H1 (cell line): ENCODE data around the gene DENND1A. TPM values are rescaled to one million over a fixed set of nuclear protein-coding genes. Genes with fewer than 3 reads are reported as not detected.

ENCODE experiments used
- CTCF ChIA-PET: fragments of 300-600 bp; sonication (Branson Sonifier 250); formaldehyde crosslinking; loops from one replicate; lab custom pipeline; 2021; ENCODE audit not compliant: partially characterized antibody; lab: Charles Lee
- POLR2A ChIA-PET: fragments of 300-600 bp; sonication (Branson Sonifier 250); formaldehyde crosslinking; loops from one replicate; lab custom pipeline; 2021; ENCODE audit warnings: inconsistent platforms; ENCODE audit not compliant: partially characterized antibody; lab: Charles Lee
- DNase-seq, 2 experiments: peaks; one replicate each; pipeline versions ENCODE4 v3.0.0 to v3.0.0-alpha.2; 2010 to 2022; ENCODE audit warnings: low spot score in 2 of 2, low read depth in 1 of 2, mixed read lengths in 1 of 2
- FAIRE-seq: peaks from 2 replicates; lab custom pipeline; 2011; peaks lifted over from hg19 to GRCh38; lab: Jason Lieb, UNC
- H2AFZ ChIP-seq: 2 replicates; pipeline ENCODE4 v1.8.1; 2012; ENCODE audit warnings: low read length, inconsistent platforms
- H2AK5ac ChIP-seq: 2 replicates; pipeline ENCODE4 v1.6.1; 2013; ENCODE audit warnings: low read depth, low read length
- H2BK120ac ChIP-seq: replicated peaks from 2 replicates; pipeline ENCODE3; 2013; ENCODE audit warnings: low read depth, low read length, inconsistent platforms
- H2BK12ac ChIP-seq: 2 replicates; pipeline ENCODE4 v1.6.1; 2013; ENCODE audit warnings: low read depth, low read length
- H2BK15ac ChIP-seq: 2 replicates; pipeline ENCODE4 v1.6.1; 2013; ENCODE audit warnings: low read length
- H2BK20ac ChIP-seq: 2 replicates; pipeline ENCODE4 v1.6.1; 2013; ENCODE audit warnings: low read length
- H2BK5ac ChIP-seq: 2 replicates; pipeline ENCODE4 v1.6.1; 2013; ENCODE audit warnings: low read depth, low read length
- H3K14ac ChIP-seq: 2 replicates; pipeline ENCODE4 v1.6.1; 2013; ENCODE audit warnings: inconsistent platforms; ENCODE audit not compliant: insufficient read length
- H3K18ac ChIP-seq: 2 replicates; pipeline ENCODE4 v1.6.1; 2013; ENCODE audit warnings: low read length; ENCODE audit errors: extremely low read depth
- H3K23ac ChIP-seq: 2 replicates; pipeline ENCODE4 v1.6.1; 2013; ENCODE audit warnings: inconsistent platforms; ENCODE audit not compliant: insufficient read length
- H3K23me2 ChIP-seq: 2 replicates; pipeline ENCODE4 v1.6.1; 2013; ENCODE audit warnings: low read depth, low read length
- H3K27ac ChIP-seq: 2 replicates; pipeline ENCODE4 v1.6.1; 2011; ENCODE audit warnings: low read depth, low read length, inconsistent platforms
- H3K27me3 ChIP-seq, 4 experiments: replicated peaks in 1 of 4; 1 replicate in 1 of 4; 2 replicates in 3 of 4; pipeline versions ENCODE4 v1.6.1 to v1.8.1; 2011 to 2013; ENCODE audit warnings: low read length in 3 of 4, mild to moderate bottlenecking in 3 of 4, inconsistent platforms in 2 of 4, mixed read lengths in 2 of 4, moderate library complexity in 1 of 4; ENCODE audit not compliant: control insufficient read depth in 3 of 4, insufficient read depth in 3 of 4; ENCODE audit errors: extremely low read depth in 1 of 4
- H3K36me3 ChIP-seq, 4 experiments: 2 replicates each; pipeline versions ENCODE4 v1.6.1 to v1.8.1; 2011 to 2013; ENCODE audit warnings: mild to moderate bottlenecking in 4 of 4, low read length in 3 of 4, moderate library complexity in 2 of 4, control low read depth in 1 of 4, inconsistent platforms in 1 of 4; ENCODE audit not compliant: insufficient read depth in 4 of 4, control insufficient read depth in 2 of 4
- H3K4ac ChIP-seq: replicated peaks from 2 replicates; pipeline ENCODE3; 2013; ENCODE audit warnings: low read length, low read depth, mixed read lengths, inconsistent platforms; ENCODE audit not compliant: insufficient read length
- H3K4me1 ChIP-seq, 4 experiments: replicated peaks in 1 of 4; 1 replicate in 1 of 4; 2 replicates in 3 of 4; pipeline versions ENCODE4 v1.6.1 to v1.8.1; 2011 to 2013; ENCODE audit warnings: low read length in 3 of 4, inconsistent platforms in 2 of 4, mixed read lengths in 1 of 4; ENCODE audit not compliant: insufficient read depth in 4 of 4, control insufficient read depth in 3 of 4
- H3K4me2 ChIP-seq, 2 experiments: 2 replicates each; pipeline versions ENCODE4 v1.6.1 to v1.8.1; 2011 to 2013; ENCODE audit warnings: low read depth in 2 of 2, low read length in 2 of 2, control low read depth in 1 of 2, inconsistent platforms in 1 of 2, mild to moderate bottlenecking in 1 of 2; ENCODE audit not compliant: insufficient read depth in 1 of 2
- H3K4me3 ChIP-seq, 4 experiments: fragments of 200-600, 300-600 bp in 1 of 4; sonication (generic), shearing (Covaris generic), sonication (Bioruptor Twin) in 1 of 4; 2 replicates each; pipeline versions ENCODE4 v1.5.1 to v1.8.1; 2011 to 2016; ENCODE audit warnings: low read length in 4 of 4, low read depth in 3 of 4, control low read depth in 2 of 4, inconsistent platforms in 2 of 4, mild to moderate bottlenecking in 2 of 4, mixed read lengths in 1 of 4, moderate library complexity in 1 of 4; ENCODE audit not compliant: insufficient read depth in 2 of 4; ENCODE audit errors: extremely low read depth in 1 of 4
- H3K56ac ChIP-seq: replicated peaks from 2 replicates; pipeline ENCODE3; 2013; ENCODE audit warnings: low read depth, mild to moderate bottlenecking, mixed read lengths, low read length, inconsistent platforms; ENCODE audit not compliant: insufficient read length
- H3K79me1 ChIP-seq: 2 replicates; pipeline ENCODE4 v1.6.1; 2013; ENCODE audit warnings: low read depth, low read length, control low read depth
- H3K79me2 ChIP-seq, 2 experiments: 2 replicates each; pipeline versions ENCODE4 v1.6.1 to v1.8.1; 2012 to 2013; ENCODE audit warnings: low read length in 2 of 2, mild to moderate bottlenecking in 2 of 2, inconsistent platforms in 1 of 2; ENCODE audit not compliant: insufficient read depth in 2 of 2, control insufficient read depth in 1 of 2
- H3K9ac ChIP-seq, 4 experiments: replicated peaks in 1 of 4; 1 replicate in 1 of 4; 2 replicates in 3 of 4; pipeline versions ENCODE4 v1.6.1 to v1.8.1; 2011 to 2013; ENCODE audit warnings: low read depth in 3 of 4, low read length in 3 of 4, control low read depth in 2 of 4, mild to moderate bottlenecking in 2 of 4, moderate library complexity in 2 of 4, inconsistent platforms in 1 of 4; ENCODE audit errors: extremely low read depth in 1 of 4
- H3K9me3 ChIP-seq, 2 experiments: 2 replicates each; pipeline versions ENCODE4 v1.6.1 to v1.8.1; 2012 to 2013; ENCODE audit warnings: mild to moderate bottlenecking in 2 of 2, moderate library complexity in 2 of 2, control low read depth in 1 of 2, inconsistent platforms in 1 of 2, low read depth in 1 of 2, low read length in 1 of 2, mixed read lengths in 1 of 2; ENCODE audit not compliant: insufficient read depth in 2 of 2
- H4K20me1 ChIP-seq, 2 experiments: replicated peaks in 1 of 2; 2 replicates each; pipeline versions ENCODE3 to v1.8.1; 2011 to 2013; ENCODE audit warnings: inconsistent platforms in 2 of 2, low read length in 2 of 2, mild to moderate bottlenecking in 1 of 2; ENCODE audit not compliant: insufficient read depth in 2 of 2, control insufficient read depth in 1 of 2
- H4K5ac ChIP-seq: 2 replicates; pipeline ENCODE4 v1.6.1; 2013; ENCODE audit warnings: low read length, low read depth, mixed read lengths, inconsistent platforms; ENCODE audit not compliant: insufficient read length
- H4K8ac ChIP-seq: 2 replicates; pipeline ENCODE4 v1.8.0; 2013; ENCODE audit warnings: mild to moderate bottlenecking, moderate library complexity, low read length, inconsistent platforms; ENCODE audit not compliant: insufficient read depth; ENCODE audit errors: extremely low read depth
- H4K91ac ChIP-seq: replicated peaks from 2 replicates; pipeline ENCODE3; 2013; ENCODE audit warnings: low read length, mixed read lengths, inconsistent platforms; ENCODE audit not compliant: insufficient read length
- BACH1 ChIP-seq: IDR thresholded peaks from 2 replicates; pipeline ENCODE4 v1.6.1; 2012; ENCODE audit warnings: low read length, improper control_type of control experiment
- CTCF ChIP-seq, 3 experiments: IDR thresholded peaks; 1 replicate in 2 of 3; 2 replicates in 1 of 3; pipeline versions ENCODE4 v1.5.1 to v1.6.1; 2011; ENCODE audit warnings: low read length in 3 of 3, mild to moderate bottlenecking in 3 of 3, inconsistent platforms in 2 of 3, low read depth in 1 of 3, moderate library complexity in 1 of 3; ENCODE audit not compliant: insufficient read depth in 1 of 3; ENCODE audit errors: control extremely low read depth in 1 of 3
- RAD21 ChIP-seq, 2 experiments: IDR thresholded peaks in 1 of 2; conservative IDR thresholded peaks in 1 of 2; 2 replicates each; pipeline ENCODE4 v1.6.1; 2011; ENCODE audit warnings: low read depth in 2 of 2, low read length in 2 of 2, improper control_type of control experiment in 1 of 2, inconsistent platforms in 1 of 2, mild to moderate bottlenecking in 1 of 2, moderate library complexity in 1 of 2
- SIRT6 ChIP-seq: IDR thresholded peaks from one replicate; pipeline ENCODE4 v1.7.1; 2012; ENCODE audit warnings: low read length, inconsistent platforms
- YY1 ChIP-seq: IDR thresholded peaks from 2 replicates; pipeline ENCODE4 v1.6.1; 2011; ENCODE audit warnings: low read depth, mild to moderate bottlenecking, low read length
- WGBS, 2 experiments: shearing (Covaris generic) in 1 of 2; methylation state at CpG; one replicate each; pipeline versions ENCODE4 v1.1.6 to v1.1.7; 2013 to 2015; ENCODE audit warnings: low lambda C conversion rate in 2 of 2, mixed read lengths in 2 of 2, inconsistent platforms in 1 of 2, low coverage in 1 of 2, missing lambda C conversion rate in 1 of 2; ENCODE audit not compliant: insufficient replicate concordance in 2 of 2, insufficient coverage in 1 of 2, insufficient read length in 1 of 2; ENCODE audit errors: extremely low coverage in 1 of 2, missing lambda C conversion rate in 1 of 2; 5-methylcytosine and 5-hydroxymethylcytosine counted together
- polyA plus RNA-seq, 7 experiments: library from polyadenylated mRNA; depleted of rRNA in 3 of 7; stranded (reverse) in 5 of 7; unstranded in 2 of 7; fragments of >200 nt in 5 of 7; fragments of 200-250 nt in 2 of 7; gene quantifications; 1 replicate in 5 of 7; 2 replicates in 1 of 7; 4 replicates in 1 of 7; pipeline versions ENCODE4 v1.2.1 to v1.2.3, GENCODE V29; 2011 to 2013; ENCODE audit warnings: missing spikeins in 2 of 7, mixed read lengths in 2 of 7
- total RNA-seq: library from RNA; stranded (reverse); fragmentation: NEBNext Ultra II Directional; extraction: Animal tissue kit (Norgen Biotek cat#: 25700); gene quantifications from 2 replicates; pipeline ENCODE4 v1.2.1, GENCODE V29; 2021
- TF ChIP-seq, protein P1 (sequence below): IDR thresholded peaks from 2 replicates; pipeline ENCODE4 v1.6.1; 2012; ENCODE audit warnings: inconsistent platforms

Gene DENND1A
- total and polyA plus RNA-seq, 2 of the 8 experiments (the other 6 are each of a cell fraction or from before 2014, with no cell fraction given) = 24.1 to 26.4 TPM

- no peak overlapping the region for H3K27ac ChIP-seq
- no peaks in the 10 kb centered on the region for H3K23me2 ChIP-seq
- TF ChIP-seq YY1 (peak; percentile 72), RAD21 (IDR thresholded peaks at IDR 0.05 in 1 of 2, conservative IDR thresholded peaks at IDR 0.05 in 1 of 2; ENCODE audit: low read depth in 2 of 2, low read length in 2 of 2) (peak; percentile 51 to 60), SIRT6 (no peak), CTCF (IDR thresholded peaks at IDR 0.05; ENCODE audit: control extremely low read depth in 1 of 3, insufficient read depth in 1 of 3, low read depth in 1 of 3, low read length in 3 of 3) (peak; percentile 57 to 70 (median 67)), BACH1 (no peak)
- TF ChIP-seq, protein P1, sequence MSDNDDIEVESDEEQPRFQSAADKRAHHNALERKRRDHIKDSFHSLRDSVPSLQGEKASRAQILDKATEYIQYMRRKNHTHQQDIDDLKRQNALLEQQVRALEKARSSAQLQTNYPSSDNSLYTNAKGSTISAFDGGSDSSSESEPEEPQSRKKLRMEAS = peak; percentile 38; the same call in 1 of the 2 replicates
- no peak overlapping the region for H2BK15ac ChIP-seq
- FAIRE-seq (no peak), DNase-seq (peak; percentile 33 to 67)
- no peak overlapping the region for H3K56ac ChIP-seq
- H3K4ac ChIP-seq = no peak overlapping the region
- H3K27me3 ChIP-seq = no peaks in the 10 kb centered on the region; a peak in 1 of 7 replicates
- no peak overlapping the region for H4K91ac ChIP-seq
- ChIA-PET CTCF (interaction anchor here (0.6 to 7.2 kb wide), 11 partner anchors 9 to 281 kb away, joined by 3 to 64 read pairs (median 5); no protein-coding TSS in a partner anchor), POLR2A (interaction anchor here (1.0 to 1.9 kb wide), 2 partner anchors 12 to 19 kb away, joined by 3 read pairs; no protein-coding TSS in a partner anchor)
- no peaks in the 10 kb centered on the region for H3K79me2 ChIP-seq
- H2BK120ac ChIP-seq = no peak overlapping the region
- no peak overlapping the region for H3K4me2 ChIP-seq
- H3K36me3 ChIP-seq = no peaks in the 10 kb centered on the region
- H4K8ac ChIP-seq = peak overlapping the region; percentile 59; the same call in 1 of the 2 replicates
- H3K4me3 ChIP-seq = no peak overlapping the region
- H2AK5ac ChIP-seq = no peak overlapping the region
- 83% methylated on average over 9 of the region's 9 CpGs; no CpG with 5 or more reads in 1 of the 2 experiments for WGBS, 2 experiments
- H4K5ac ChIP-seq = no peak overlapping the region
- no peaks in the 10 kb centered on the region for H3K79me1 ChIP-seq
- no peak overlapping the region for H2BK5ac ChIP-seq
- H3K14ac ChIP-seq = no peak overlapping the region
- H2BK12ac ChIP-seq = peak overlapping the region; percentile 71; the same call in 1 of the 2 replicates
- no peak overlapping the region for H3K9ac ChIP-seq
- H3K18ac ChIP-seq = no peak overlapping the region
- H3K23ac ChIP-seq = no peak overlapping the region
- no peak overlapping the region for H2BK20ac ChIP-seq
- no peak overlapping the region for H2AFZ ChIP-seq
- no peaks in the 10 kb centered on the region for H4K20me1 ChIP-seq
- peaks cover 0 to 8% (median 2%) of the 10 kb centered on the region in 4 experiments; a peak in 4 of 7 replicates for H3K4me1 ChIP-seq
- H3K9me3 ChIP-seq = no peaks in the 10 kb centered on the region
Observed at GRCh38 chr9:123434619-123435240, 495.2 kb downstream of the DENND1A start.
